Measurements from ENCODE around the gene ATP5F1C.

DNA sequence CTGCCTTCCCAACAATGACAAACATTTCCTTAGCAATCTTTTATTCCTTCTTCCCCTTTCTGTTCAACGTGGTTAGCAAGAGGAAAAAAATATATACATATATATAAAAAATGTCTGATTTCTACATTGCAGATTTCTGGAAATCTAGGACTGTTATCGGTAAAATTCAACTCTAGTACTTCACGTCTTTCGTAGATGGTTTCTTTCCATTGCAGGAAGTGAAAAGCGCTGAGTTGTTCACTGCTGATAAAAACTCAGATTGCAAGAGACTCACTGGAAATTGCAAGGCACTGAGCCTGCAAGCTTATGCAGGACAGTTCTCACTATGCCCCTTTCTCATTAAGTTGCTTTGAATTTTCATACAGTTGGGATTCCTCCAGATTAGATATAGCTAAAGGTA is 24.0 kb upstream of the ATP5F1C start:
- TF ChIP-seq MYNN (tag by site-specific recombination; IDR thresholded peaks at IDR 0.05; ENCODE audit: borderline replicate concordance), result no peak
- no peak for TF ChIP-seq ZNF416 (tag by site-specific recombination; IDR thresholded peaks at IDR 0.05)
- no peak for TF ChIP-seq ZNF280D (tag by site-specific recombination; IDR thresholded peaks at IDR 0.05)
- no peak for TF ChIP-seq ZNF366 (tag by site-specific recombination; conservative IDR thresholded peaks at IDR 0.05)
- TF ChIP-seq YY2 (tag by site-specific recombination; IDR thresholded peaks at IDR 0.05), result no peak
- no peak for TF ChIP-seq CTCF (tag by site-specific recombination; IDR thresholded peaks at IDR 0.05)
- TF ChIP-seq, protein P1, sequence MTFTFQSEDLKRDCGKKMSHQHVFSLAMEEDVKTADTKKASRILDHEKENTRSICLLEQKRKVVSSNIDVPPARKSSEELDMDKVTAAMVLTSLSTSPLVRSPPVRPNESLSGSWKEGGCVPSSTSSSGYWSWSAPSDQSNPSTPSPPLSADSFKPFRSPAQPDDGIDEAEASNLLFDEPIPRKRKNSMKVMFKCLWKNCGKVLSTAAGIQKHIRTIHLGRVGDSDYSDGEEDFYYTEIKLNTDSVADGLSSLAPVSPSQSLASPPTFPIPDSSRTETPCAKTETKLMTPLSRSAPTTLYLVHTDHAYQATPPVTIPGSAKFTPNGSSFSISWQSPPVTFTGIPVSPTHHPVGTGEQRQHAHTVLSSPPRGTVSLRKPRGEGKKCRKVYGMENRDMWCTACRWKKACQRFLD (tag by site-specific recombination; IDR thresholded peaks at IDR 0.05), result no peak
- no peak for TF ChIP-seq ZNF639 (tag by site-specific recombination; IDR thresholded peaks at IDR 0.05)
- no peak for TF ChIP-seq ZNF600 (tag by site-specific recombination; IDR thresholded peaks at IDR 0.05)
- no peak for TF ChIP-seq ZNF311 (tag by site-specific recombination; IDR thresholded peaks at IDR 0.05; ENCODE audit: borderline replicate concordance)
- no peak for TF ChIP-seq ZBTB8A (tag by site-specific recombination; IDR thresholded peaks at IDR 0.05)
- TF ChIP-seq RBAK (tag by site-specific recombination; IDR thresholded peaks at IDR 0.05), result no peak
- TF ChIP-seq ZSCAN4 (tag by site-specific recombination; IDR thresholded peaks at IDR 0.05), result no peak
- TF ChIP-seq ZFP37 (tag by site-specific recombination; IDR thresholded peaks at IDR 0.05), result no peak
